Lower leg skin (tissue), 3 donors: ENCODE measurements around the gene CEACAM21.

Source experiments
- POLR2A ChIP-seq, 2 donors: fragments of 450-650 bp; IDR thresholded peaks; one replicate each; pipeline ENCODE4 v1.6.1; 2016 to 2017; ENCODE audit warnings: antibody characterized with exemption in 2 of 2, mild to moderate bottlenecking in 1 of 2, moderate library complexity in 1 of 2
- TF ChIP-seq, protein P1 (sequence below), 3 donors: fragments of 450-650 bp; IDR thresholded peaks; one replicate each; pipeline ENCODE4 v1.5.1; 2016; ENCODE audit warnings: antibody characterized with exemption in 3 of 3, mild to moderate bottlenecking in 3 of 3, moderate library complexity in 2 of 3

DNA sequence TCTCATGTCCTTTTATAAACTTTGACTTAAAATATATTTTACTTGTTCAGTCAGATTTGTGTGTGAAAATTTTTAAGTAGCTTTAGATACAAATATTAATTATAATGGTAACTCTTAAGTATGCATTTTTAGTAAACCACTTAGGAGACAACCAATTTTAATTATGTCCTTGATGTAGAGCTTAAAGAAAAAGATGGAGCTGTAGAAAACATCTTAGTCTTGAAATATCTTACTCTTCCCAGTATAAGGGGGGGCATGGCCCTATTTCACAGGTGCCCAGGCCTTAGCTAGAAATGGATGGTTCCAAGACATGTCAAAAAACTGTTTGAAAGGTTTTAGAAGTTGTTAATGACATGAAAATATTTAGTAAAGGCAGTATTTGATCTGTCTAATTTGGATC, 43.4 kb upstream of the CEACAM21 start:
- TF ChIP-seq, protein P1, sequence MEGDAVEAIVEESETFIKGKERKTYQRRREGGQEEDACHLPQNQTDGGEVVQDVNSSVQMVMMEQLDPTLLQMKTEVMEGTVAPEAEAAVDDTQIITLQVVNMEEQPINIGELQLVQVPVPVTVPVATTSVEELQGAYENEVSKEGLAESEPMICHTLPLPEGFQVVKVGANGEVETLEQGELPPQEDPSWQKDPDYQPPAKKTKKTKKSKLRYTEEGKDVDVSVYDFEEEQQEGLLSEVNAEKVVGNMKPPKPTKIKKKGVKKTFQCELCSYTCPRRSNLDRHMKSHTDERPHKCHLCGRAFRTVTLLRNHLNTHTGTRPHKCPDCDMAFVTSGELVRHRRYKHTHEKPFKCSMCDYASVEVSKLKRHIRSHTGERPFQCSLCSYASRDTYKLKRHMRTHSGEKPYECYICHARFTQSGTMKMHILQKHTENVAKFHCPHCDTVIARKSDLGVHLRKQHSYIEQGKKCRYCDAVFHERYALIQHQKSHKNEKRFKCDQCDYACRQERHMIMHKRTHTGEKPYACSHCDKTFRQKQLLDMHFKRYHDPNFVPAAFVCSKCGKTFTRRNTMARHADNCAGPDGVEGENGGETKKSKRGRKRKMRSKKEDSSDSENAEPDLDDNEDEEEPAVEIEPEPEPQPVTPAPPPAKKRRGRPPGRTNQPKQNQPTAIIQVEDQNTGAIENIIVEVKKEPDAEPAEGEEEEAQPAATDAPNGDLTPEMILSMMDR (IDR thresholded peaks at IDR 0.05): no peak
- TF ChIP-seq POLR2A (IDR thresholded peaks at IDR 0.05): no peak
